Neural progenitor cell (in vitro differentiated cells): ENCODE results near the gene SPECC1L. TPM values are rescaled to one million over a fixed set of nuclear protein-coding genes. Genes with fewer than 3 reads are reported as not detected.

ENCODE experiments used
- DNase-seq: peaks from one replicate; pipeline ENCODE4 v3.0.0-alpha.2; 2016; ENCODE audit warnings: low spot score
- H2AFZ ChIP-seq: fragments of 200-600 bp; sonication (generic); replicated peaks from 2 replicates; pipeline ENCODE4 v1.6.1; 2016; ENCODE audit warnings: antibody characterized with exemption
- H3F3A ChIP-seq: fragments of 200-600 bp; sonication (generic); 2 replicates; pipeline ENCODE4 v1.6.1; 2016; ENCODE audit warnings: antibody characterized with exemption, low read depth
- H3K27ac ChIP-seq: fragments of 200-600 bp; sonication (generic); 2 replicates; pipeline ENCODE4 v1.5.1; 2016; ENCODE audit warnings: mild to moderate bottlenecking
- H3K27me3 ChIP-seq: fragments of 200-600 bp; sonication (generic); 2 replicates; pipeline ENCODE4 v1.6.1; 2016; ENCODE audit warnings: mild to moderate bottlenecking, moderate library complexity
- H3K36me3 ChIP-seq: fragments of 200-600 bp; sonication (generic); 2 replicates; pipeline ENCODE4 v1.5.1; 2016
- H3K4me1 ChIP-seq: fragments of 200-600 bp; sonication (generic); 2 replicates; pipeline ENCODE4 v1.6.1; 2016; ENCODE audit warnings: mixed run types
- H3K4me2 ChIP-seq: fragments of 200-600 bp; sonication (generic); 2 replicates; pipeline ENCODE4 v1.6.1; 2016
- H3K4me3 ChIP-seq: fragments of 200-600 bp; sonication (generic); 2 replicates; pipeline ENCODE4 v1.5.1; 2016
- H3K79me2 ChIP-seq: fragments of 200-600 bp; sonication (generic); 2 replicates; pipeline ENCODE4 v1.6.1; 2016; ENCODE audit warnings: low read depth
- H3K9ac ChIP-seq: fragments of 200-600 bp; sonication (generic); 2 replicates; pipeline ENCODE4 v1.6.1; 2016
- H3K9me3 ChIP-seq: fragments of 200-600 bp; sonication (generic); 2 replicates; pipeline ENCODE4 v1.5.1; 2016; ENCODE audit warnings: low read depth
- H4K20me1 ChIP-seq: fragments of 200-600 bp; sonication (generic); 2 replicates; pipeline ENCODE4 v1.6.1; 2016; ENCODE audit warnings: low read depth
- H3K27ac Mint-ChIP-seq: 3 replicates; pipeline ENCODE4 v1.8.0; 2021; ENCODE audit warnings: mixed read lengths
- H3K27me3 Mint-ChIP-seq: 2 replicates; pipeline ENCODE4 v1.8.0; 2022; ENCODE audit warnings: low read depth, mild to moderate bottlenecking, inconsistent platforms, moderate library complexity, mixed read lengths; ENCODE audit not compliant: insufficient read depth
- H3K36me3 Mint-ChIP-seq: 3 replicates; pipeline ENCODE4 v1.8.0; 2021; ENCODE audit warnings: mixed read lengths
- H3K4me1 Mint-ChIP-seq: 3 replicates; pipeline ENCODE4 v1.8.0; 2021; ENCODE audit warnings: mixed read lengths
- H3K4me3 Mint-ChIP-seq: 3 replicates; pipeline ENCODE4 v1.8.0; 2021; ENCODE audit warnings: mild to moderate bottlenecking, moderate library complexity, mixed read lengths
- H3K9me3 Mint-ChIP-seq: 3 replicates; pipeline ENCODE4 v1.8.0; 2020; ENCODE audit warnings: mixed read lengths
- CTCF ChIP-seq: fragments of 200-600 bp; sonication (generic); IDR thresholded peaks from 2 replicates; pipeline ENCODE4 v1.5.1; 2017; ENCODE audit warnings: antibody characterized with exemption, mild to moderate bottlenecking
- EZH2 ChIP-seq: fragments of 200-600 bp; sonication (generic); IDR thresholded peaks from 2 replicates; pipeline ENCODE4 v1.6.1; 2017; ENCODE audit warnings: antibody characterized with exemption, mild to moderate bottlenecking, moderate library complexity
- EZH2phosphoT487 ChIP-seq: fragments of 200-600 bp; sonication (generic); IDR thresholded peaks from 2 replicates; pipeline ENCODE4 v1.6.1; 2017; ENCODE audit warnings: antibody characterized with exemption
- total RNA-seq: library from RNA; depleted of rRNA; stranded (reverse); fragments of >200 nt; gene quantifications from 2 replicates; pipeline ENCODE4 v1.2.3, GENCODE V29; 2015; ENCODE audit warnings: low replicate concordance

The SPECC1L gene
- total RNA-seq, 1 donor from 2014 or later = 48.9 TPM

- Mint-ChIP-seq H3K27ac (no peak overlapping the region), H3K27me3 (peaks cover 2% of the 10 kb centered on the region), H3K4me1 (no peaks in the 10 kb centered on the region), H3K4me3 (no peak overlapping the region), H3K36me3 (peaks cover 57% of the 10 kb centered on the region), H3K9me3 (no peaks in the 10 kb centered on the region)
- Histone ChIP-seq H3K27ac (no peak overlapping the region), H3K4me3 (no peak overlapping the region), H4K20me1 (no peaks in the 10 kb centered on the region), H3F3A (no peaks in the 10 kb centered on the region), H3K9me3 (no peaks in the 10 kb centered on the region), H3K79me2 (no peaks in the 10 kb centered on the region), H3K27me3 (no peaks in the 10 kb centered on the region), H3K9ac (no peak overlapping the region), H3K4me2 (no peak overlapping the region), H3K36me3 (peaks cover 10% of the 10 kb centered on the region), H3K4me1 (no peaks in the 10 kb centered on the region), H2AFZ (no peak overlapping the region)
- TF ChIP-seq EZH2phosphoT487 (no peak), CTCF (no peak), EZH2 (no peak)
- DNase-seq = no peak
These were observed 80.0 kb downstream of the SPECC1L start for GRCh38 chr22:24350627-24351026.

- Histone ChIP-seq H3K27me3 (no peaks in the 10 kb centered on the region), H3K9ac (no peak overlapping the region), H3K4me1 (peaks cover 6% of the 10 kb centered on the region), H3K9me3 (no peaks in the 10 kb centered on the region), H2AFZ (no peak overlapping the region), H3K79me2 (no peaks in the 10 kb centered on the region), H3F3A (no peaks in the 10 kb centered on the region), H3K4me2 (no peak overlapping the region), H4K20me1 (no peaks in the 10 kb centered on the region), H3K27ac (no peak overlapping the region), H3K36me3 (peaks cover 10% of the 10 kb centered on the region), H3K4me3 (no peak overlapping the region)
- H3K27ac Mint-ChIP-seq = no peak overlapping the region
- peaks cover 51% of the 10 kb centered on the region for H3K36me3 Mint-ChIP-seq
- DNase-seq = no peak
- H3K9me3 Mint-ChIP-seq = no peaks in the 10 kb centered on the region
- H3K4me1 Mint-ChIP-seq = no peaks in the 10 kb centered on the region
- H3K4me3 Mint-ChIP-seq = no peak overlapping the region
- peaks cover 2% of the 10 kb centered on the region for H3K27me3 Mint-ChIP-seq
- TF ChIP-seq EZH2 = no peak
- no peak for TF ChIP-seq EZH2phosphoT487
- no peak for TF ChIP-seq CTCF
These were observed 82.5 kb downstream of the SPECC1L start for GRCh38 chr22:24353121-24353520.

- H3K9me3 Mint-ChIP-seq = no peaks in the 10 kb centered on the region
- peaks cover 39% of the 10 kb centered on the region for H3K36me3 Mint-ChIP-seq
- Histone ChIP-seq H3K4me3 (no peak overlapping the region), H3K27ac (no peak overlapping the region), H3K36me3 (peaks cover 10% of the 10 kb centered on the region), H2AFZ (no peak overlapping the region), H3K4me1 (peaks cover 6% of the 10 kb centered on the region), H3K9ac (no peak overlapping the region), H3K9me3 (no peaks in the 10 kb centered on the region), H3K79me2 (no peaks in the 10 kb centered on the region), H3K27me3 (no peaks in the 10 kb centered on the region), H3K4me2 (no peak overlapping the region), H4K20me1 (no peaks in the 10 kb centered on the region), H3F3A (no peaks in the 10 kb centered on the region)
- H3K27ac Mint-ChIP-seq = no peak overlapping the region
- H3K27me3 Mint-ChIP-seq = peaks cover 2% of the 10 kb centered on the region
- no peak overlapping the region for H3K4me3 Mint-ChIP-seq
- no peak for DNase-seq
- no peak for TF ChIP-seq CTCF
- TF ChIP-seq EZH2phosphoT487 = no peak
- TF ChIP-seq EZH2 = no peak
- peaks cover 13% of the 10 kb centered on the region for H3K4me1 Mint-ChIP-seq
These were observed 84.9 kb downstream of the SPECC1L start for GRCh38 chr22:24355574-24355973.
